Mammary epithelial cell (primary cell): ENCODE data around the gene PHKA2.

Source experiments
- EZH2 ChIP-seq: IDR thresholded peaks from 2 replicates; pipeline ENCODE4 v1.6.1; 2012; ENCODE audit warnings: low read length, inconsistent platforms, borderline replicate concordance
- TF ChIP-seq, protein P1 (sequence below), 2 donors: IDR thresholded peaks in 1 of 2; conservative IDR thresholded peaks in 1 of 2; 2 replicates each; pipeline ENCODE4 v1.5.1; 2011 to 2012; ENCODE audit warnings: inconsistent platforms in 2 of 2, low read length in 2 of 2, mild to moderate bottlenecking in 2 of 2, control low read depth in 1 of 2, low read depth in 1 of 2; ENCODE audit not compliant: insufficient read depth in 1 of 2; ENCODE audit errors: extremely low read depth in 1 of 2

DNA sequence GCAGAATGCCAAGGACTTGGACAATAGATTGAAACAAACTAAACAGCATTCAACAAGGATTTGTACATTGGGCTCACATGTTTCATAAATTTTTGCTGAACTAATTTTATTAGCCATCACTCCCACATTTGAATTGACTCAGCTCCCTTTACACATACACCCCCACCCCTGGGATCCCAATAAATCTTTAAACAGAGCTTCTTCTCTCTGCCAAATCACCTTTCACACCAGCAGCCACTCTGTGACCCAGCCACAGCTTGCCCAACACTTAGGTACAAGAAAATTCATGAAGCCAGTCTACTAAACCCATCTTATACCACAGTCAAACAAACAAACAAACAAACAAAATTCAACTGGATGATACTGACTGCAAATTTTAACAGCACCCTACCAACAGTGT, 21.6 kb downstream of the PHKA2 start:
- TF ChIP-seq EZH2, result no peak
- TF ChIP-seq, protein P1, sequence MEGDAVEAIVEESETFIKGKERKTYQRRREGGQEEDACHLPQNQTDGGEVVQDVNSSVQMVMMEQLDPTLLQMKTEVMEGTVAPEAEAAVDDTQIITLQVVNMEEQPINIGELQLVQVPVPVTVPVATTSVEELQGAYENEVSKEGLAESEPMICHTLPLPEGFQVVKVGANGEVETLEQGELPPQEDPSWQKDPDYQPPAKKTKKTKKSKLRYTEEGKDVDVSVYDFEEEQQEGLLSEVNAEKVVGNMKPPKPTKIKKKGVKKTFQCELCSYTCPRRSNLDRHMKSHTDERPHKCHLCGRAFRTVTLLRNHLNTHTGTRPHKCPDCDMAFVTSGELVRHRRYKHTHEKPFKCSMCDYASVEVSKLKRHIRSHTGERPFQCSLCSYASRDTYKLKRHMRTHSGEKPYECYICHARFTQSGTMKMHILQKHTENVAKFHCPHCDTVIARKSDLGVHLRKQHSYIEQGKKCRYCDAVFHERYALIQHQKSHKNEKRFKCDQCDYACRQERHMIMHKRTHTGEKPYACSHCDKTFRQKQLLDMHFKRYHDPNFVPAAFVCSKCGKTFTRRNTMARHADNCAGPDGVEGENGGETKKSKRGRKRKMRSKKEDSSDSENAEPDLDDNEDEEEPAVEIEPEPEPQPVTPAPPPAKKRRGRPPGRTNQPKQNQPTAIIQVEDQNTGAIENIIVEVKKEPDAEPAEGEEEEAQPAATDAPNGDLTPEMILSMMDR (conservative IDR thresholded peaks at IDR 0.05 in 1 of 2, IDR thresholded peaks at IDR 0.05 in 1 of 2; ENCODE audit: extremely low read depth in 1 of 2, insufficient read depth in 1 of 2, low read depth in 1 of 2, low read length in 2 of 2), result no peak
